Measurements from ENCODE around the gene CHAF1B. TPM values are rescaled to one million over a fixed set of nuclear protein-coding genes. Genes with fewer than 3 reads are reported as not detected.

CHAF1B gene
- polyA plus RNA-seq, 3 donors: 0.24 TPM; not detected in 2

- no peak for TF ChIP-seq CTCF (IDR thresholded peaks at IDR 0.05)
- intact Hi-C loops (cut with micrococcal nuclease): no loop called here
- no peak overlapping the region for H3K4me2 ChIP-seq (replicated peaks; ENCODE audit: extremely low read depth, low read length, poor library complexity, severe bottlenecking)
- peaks cover 78% of the 10 kb centered on the region for H4K20me1 ChIP-seq (ENCODE audit: insufficient read depth, low read length)
- WGBS (ENCODE audit: insufficient coverage): 0% methylated on average over 1 of the region's 1 CpG
- no peak for DNase-seq
- peaks cover 10% of the 10 kb centered on the region for H3K79me2 ChIP-seq (ENCODE audit: insufficient read depth, low read length)
- no peak overlapping the region for H3K4me3 ChIP-seq (replicated peaks in 1 of 3; ENCODE audit: low read depth in 2 of 3, low read length in 3 of 3)
- peaks cover 95 to 99% of the 10 kb centered on the region in 2 donors for H3K36me3 ChIP-seq (replicated peaks in 1 of 2; ENCODE audit: control insufficient read depth in 1 of 2, insufficient read depth in 2 of 2, low read length in 2 of 2)
- H2AFZ ChIP-seq (ENCODE audit: insufficient read depth, low read depth, low read length, poor library complexity, severe bottlenecking): no peak overlapping the region
- peaks cover 69 to 92% of the 10 kb centered on the region in 2 donors for H3K36me3 Mint-ChIP-seq
- no peak overlapping the region for H3K9ac ChIP-seq (ENCODE audit: insufficient read depth, low read length, poor library complexity, severe bottlenecking)
- H3K4me1 ChIP-seq (ENCODE audit: control insufficient read depth in 1 of 2, insufficient read depth in 2 of 2, low read length in 2 of 2): no peaks in the 10 kb centered on the region
- H3K27me3 ChIP-seq (ENCODE audit: control insufficient read depth in 2 of 2, insufficient read depth in 2 of 2, low read length in 2 of 2): no peaks in the 10 kb centered on the region
- no peak overlapping the region for H3K27ac ChIP-seq (ENCODE audit: low read depth in 1 of 2, low read length in 2 of 2)
- no peak overlapping the region for H3K27ac Mint-ChIP-seq
- H3K27me3 Mint-ChIP-seq (ENCODE audit: low read depth in 3 of 3): no peaks in the 10 kb centered on the region
- no peak overlapping the region for H3K4me3 Mint-ChIP-seq
- H3K4me1 Mint-ChIP-seq: no peaks in the 10 kb centered on the region
- no peaks in the 10 kb centered on the region for H3K9me3 ChIP-seq (replicated peaks in 1 of 2; ENCODE audit: control insufficient read depth in 1 of 2, insufficient read depth in 1 of 2, low read length in 2 of 2)
- peaks cover 0 to 1% (median 0%) of the 10 kb centered on the region in 7 donors for H3K9me3 Mint-ChIP-seq
Measured at GRCh38 chr21:36344931-36345330, 40.3 kb upstream of the CHAF1B start.

DNA sequence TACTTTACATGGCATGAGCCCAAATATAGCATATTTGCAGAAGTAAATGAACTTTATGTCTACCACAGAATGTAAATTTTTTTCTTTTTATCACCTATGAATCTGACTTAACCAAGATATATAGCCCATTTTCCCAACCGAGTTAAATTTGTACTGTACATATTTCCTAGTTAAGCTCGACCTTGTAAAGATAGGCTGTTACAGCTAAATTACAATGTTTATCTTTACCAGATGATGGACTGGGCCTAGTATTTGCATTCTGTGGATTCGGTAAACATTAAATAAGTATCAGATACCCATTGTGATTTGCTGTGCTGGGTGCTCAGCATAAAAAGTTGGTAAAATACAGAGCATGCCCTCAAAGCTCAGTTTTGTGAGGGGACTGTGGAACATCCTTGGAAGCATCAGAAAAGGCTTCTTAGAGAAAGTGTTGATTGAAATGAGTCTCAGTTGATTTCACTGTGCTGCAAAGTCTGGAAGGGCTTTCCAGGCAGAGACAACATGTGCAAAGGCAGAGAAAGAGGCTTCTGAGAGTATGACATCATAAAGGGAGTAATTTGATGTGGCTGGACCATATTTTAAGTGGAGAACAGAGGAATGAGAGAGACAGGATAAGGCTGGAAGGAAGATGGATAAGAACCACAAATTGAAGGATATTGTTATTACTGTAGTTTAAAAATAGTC, 37.8 kb upstream of the CHAF1B start:
- peaks cover 79% of the 10 kb centered on the region for H4K20me1 ChIP-seq (ENCODE audit: insufficient read depth, low read length)
- Mint-ChIP-seq H3K27ac (peak overlapping the region in 1 of 7 donors; percentile 16), H3K4me1 (no peaks in the 10 kb centered on the region), H3K36me3 (peaks cover 70 to 88% of the 10 kb centered on the region in 2 donors), H3K27me3 (ENCODE audit: low read depth in 3 of 3) (no peaks in the 10 kb centered on the region), H3K9me3 (peaks cover 0 to 1% (median 0%) of the 10 kb centered on the region in 7 donors), H3K4me3 (no peak overlapping the region)
- H3K4me2 ChIP-seq (replicated peaks; ENCODE audit: extremely low read depth, low read length, poor library complexity, severe bottlenecking): no peak overlapping the region
- no peak for DNase-seq
- no peaks in the 10 kb centered on the region for H3K9me3 ChIP-seq (replicated peaks in 1 of 2; ENCODE audit: control insufficient read depth in 1 of 2, insufficient read depth in 1 of 2, low read length in 2 of 2)
- no peak overlapping the region for H3K27ac ChIP-seq (ENCODE audit: low read depth in 1 of 2, low read length in 2 of 2)
- intact Hi-C loops (cut with micrococcal nuclease): no loop called here
- peaks cover 95 to 99% of the 10 kb centered on the region in 2 donors for H3K36me3 ChIP-seq (replicated peaks in 1 of 2; ENCODE audit: control insufficient read depth in 1 of 2, insufficient read depth in 2 of 2, low read length in 2 of 2)
- no peak for TF ChIP-seq CTCF (IDR thresholded peaks at IDR 0.05)
- H3K79me2 ChIP-seq (ENCODE audit: insufficient read depth, low read length): peaks cover 21% of the 10 kb centered on the region
- no peak overlapping the region for H2AFZ ChIP-seq (ENCODE audit: insufficient read depth, low read depth, low read length, poor library complexity, severe bottlenecking)
- no CpG with 5 or more reads among the region's 3 CpGs for WGBS (ENCODE audit: insufficient coverage)
- H3K4me3 ChIP-seq (replicated peaks in 1 of 3; ENCODE audit: low read depth in 2 of 3, low read length in 3 of 3): no peak overlapping the region
- no peak overlapping the region for H3K9ac ChIP-seq (ENCODE audit: insufficient read depth, low read length, poor library complexity, severe bottlenecking)
- H3K27me3 ChIP-seq (ENCODE audit: control insufficient read depth in 2 of 2, insufficient read depth in 2 of 2, low read length in 2 of 2): no peaks in the 10 kb centered on the region
- no peaks in the 10 kb centered on the region for H3K4me1 ChIP-seq (ENCODE audit: control insufficient read depth in 1 of 2, insufficient read depth in 2 of 2, low read length in 2 of 2)

Measured in CD14-positive monocyte (primary cell).